GM19240 (cell line): Measurements from ENCODE around the gene CDK16.
"Not testable (repeated sequence)": the region's sequence is repeated elsewhere in the genome, so short reads cannot be mapped to it uniquely, and the experiment has no call there.

Experiments used
- DNase-seq: peaks from one replicate; pipeline ENCODE4 v3.0.0; 2011; ENCODE audit warnings: low spot score; ENCODE audit not compliant: insufficient read length

The CDK16 gene

GRCh38 chrX:47247206-47247998 is 28.9 kb downstream of the CDK16 start:
- no peak for DNase-seq

- no peak for DNase-seq
These were observed 29.5 kb downstream of the CDK16 start for GRCh38 chrX:47247999-47248320.

- no peak for DNase-seq
These were observed 30.1 kb downstream of the CDK16 start for GRCh38 chrX:47248576-47248975.

- no peak for DNase-seq
These were observed 31.5 kb downstream of the CDK16 start for GRCh38 chrX:47250017-47250347.

GRCh38 chrX:47257620-47258019 is 39.1 kb downstream of the CDK16 start:
- not testable (repeated sequence) for DNase-seq

- DNase-seq = no peak
These were observed 46.1 kb downstream of the CDK16 start for GRCh38 chrX:47264483-47265173.

- DNase-seq = no peak
These were observed 48.2 kb downstream of the CDK16 start for GRCh38 chrX:47266643-47267042.

GRCh38 chrX:47272013-47272408 is 53.5 kb downstream of the CDK16 start:
- no peak for DNase-seq

- DNase-seq = no peak
These were observed 54.7 kb downstream of the CDK16 start for GRCh38 chrX:47273011-47273730.

GRCh38 chrX:47278691-47279090 is 60.2 kb downstream of the CDK16 start:
- DNase-seq = no peak
